ENCODE results near the gene RBM12. TPM values are rescaled to one million over a fixed set of nuclear protein-coding genes. Genes with fewer than 3 reads are reported as not detected.

Gene RBM12
- total RNA-seq, 2 experiments from 2014 or later: 91.7 to 95.2 TPM

DNA sequence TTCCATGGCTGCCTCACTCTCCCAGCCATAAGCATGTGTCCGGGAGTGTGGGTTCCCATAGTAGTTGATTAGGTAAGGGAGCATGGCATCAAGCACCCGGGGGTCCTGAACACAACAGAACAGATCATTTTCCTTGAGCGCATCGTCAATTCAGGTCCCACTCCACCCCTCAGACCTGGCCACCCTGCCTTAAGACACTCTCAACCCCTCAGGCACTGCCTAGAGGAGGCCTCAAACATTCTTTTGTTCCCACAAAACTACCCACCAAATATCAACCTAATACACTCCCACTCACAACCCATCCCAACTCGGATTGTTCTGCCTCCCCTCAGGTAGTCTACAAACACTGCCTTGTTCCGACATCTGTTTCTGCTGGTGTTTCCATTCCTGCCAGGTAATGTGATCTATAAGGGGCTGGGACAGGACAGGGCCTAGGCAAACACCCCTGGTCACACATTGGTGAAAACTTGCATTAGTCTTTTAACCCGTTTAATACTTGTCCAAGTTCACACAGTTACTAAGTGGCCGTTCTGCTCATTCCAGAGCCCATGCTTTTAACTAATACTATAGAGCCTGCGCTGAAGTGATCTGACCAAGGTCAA lies 33.1 kb upstream of the RBM12 start:
- Mint-ChIP-seq H3K27ac (peak overlapping the region; percentile 84), H3K4me3 (peak overlapping the region; percentile 95), H3K9me3 (no peaks in the 10 kb centered on the region), H3K36me3 (ENCODE audit: low read depth) (peaks cover 70% of the 10 kb centered on the region), H3K27me3 (no peaks in the 10 kb centered on the region), H3K4me1 (ENCODE audit: low read depth) (peaks cover 51% of the 10 kb centered on the region)
- peak overlapping the region; percentile 95 for H3K4me3 ChIP-seq (ENCODE audit: low read length)
- H3K4me1 ChIP-seq (ENCODE audit: insufficient read depth, low read length): peaks cover 23% of the 10 kb centered on the region
- no peak overlapping the region for H3K27ac ChIP-seq (ENCODE audit: low read depth in 1 of 2, low read length in 2 of 2)
- CTCF ChIA-PET: no interaction called here
- peak in 2 of 14 experiments; percentile 5 to 20 for DNase-seq
- no peaks in the 10 kb centered on the region for H3K27me3 ChIP-seq (ENCODE audit: control insufficient read depth in 1 of 2, insufficient read depth in 2 of 2, low read length in 2 of 2)
- H3K36me3 ChIP-seq (ENCODE audit: insufficient read depth, low read length): peaks cover 30% of the 10 kb centered on the region
- TF ChIP-seq, protein P1, sequence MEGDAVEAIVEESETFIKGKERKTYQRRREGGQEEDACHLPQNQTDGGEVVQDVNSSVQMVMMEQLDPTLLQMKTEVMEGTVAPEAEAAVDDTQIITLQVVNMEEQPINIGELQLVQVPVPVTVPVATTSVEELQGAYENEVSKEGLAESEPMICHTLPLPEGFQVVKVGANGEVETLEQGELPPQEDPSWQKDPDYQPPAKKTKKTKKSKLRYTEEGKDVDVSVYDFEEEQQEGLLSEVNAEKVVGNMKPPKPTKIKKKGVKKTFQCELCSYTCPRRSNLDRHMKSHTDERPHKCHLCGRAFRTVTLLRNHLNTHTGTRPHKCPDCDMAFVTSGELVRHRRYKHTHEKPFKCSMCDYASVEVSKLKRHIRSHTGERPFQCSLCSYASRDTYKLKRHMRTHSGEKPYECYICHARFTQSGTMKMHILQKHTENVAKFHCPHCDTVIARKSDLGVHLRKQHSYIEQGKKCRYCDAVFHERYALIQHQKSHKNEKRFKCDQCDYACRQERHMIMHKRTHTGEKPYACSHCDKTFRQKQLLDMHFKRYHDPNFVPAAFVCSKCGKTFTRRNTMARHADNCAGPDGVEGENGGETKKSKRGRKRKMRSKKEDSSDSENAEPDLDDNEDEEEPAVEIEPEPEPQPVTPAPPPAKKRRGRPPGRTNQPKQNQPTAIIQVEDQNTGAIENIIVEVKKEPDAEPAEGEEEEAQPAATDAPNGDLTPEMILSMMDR (IDR thresholded peaks at IDR 0.05): no peak
- H3K9me3 ChIP-seq (ENCODE audit: control insufficient read depth in 1 of 2, insufficient read depth in 1 of 2, low read length in 2 of 2): no peaks in the 10 kb centered on the region
- POLR2A ChIA-PET: interaction anchor here (0.6 kb wide), 1 partner anchor 44 kb away, joined by 3 read pairs; the partner anchor contains the start of gene RBM39
- ATAC-seq (ENCODE audit: poor library complexity): no peak
- intact Hi-C loops (cut with DNase I, micrococcal nuclease): loop anchor here (2.0 to 10.0 kb wide), 8 partner anchors 33 to 257 kb away; partner anchors contain the start of genes CPNE1 (in 2 of the 2), RBM12 (in 2 of the 2), SCAND1 (in 1 of the 2) and SPAG4 (in 1 of the 2)

DNA sequence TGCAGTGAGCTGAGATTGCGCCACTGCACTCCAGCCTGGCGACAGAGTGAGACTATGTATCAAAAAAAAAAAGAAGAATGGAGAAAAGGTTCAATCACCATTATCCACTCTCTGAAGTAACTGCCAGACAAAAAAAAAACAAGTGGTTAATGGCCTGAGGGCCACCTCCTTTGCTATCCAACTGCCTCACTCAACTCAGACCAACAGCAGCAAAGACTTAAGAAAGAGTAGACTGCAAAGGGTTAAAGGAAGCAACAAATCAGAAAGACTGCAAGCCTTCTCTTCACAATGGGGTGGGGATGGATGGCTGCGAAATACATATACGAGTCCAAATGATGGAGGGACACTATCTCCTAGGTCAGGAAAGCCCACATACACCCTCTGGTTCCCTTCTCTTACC lies 31.3 kb upstream of the RBM12 start:
- Histone ChIP-seq H3K4me3 (ENCODE audit: low read length) (no peak overlapping the region), H3K36me3 (ENCODE audit: insufficient read depth, low read length) (peaks cover 26% of the 10 kb centered on the region), H3K27me3 (ENCODE audit: control insufficient read depth in 1 of 2, insufficient read depth in 2 of 2, low read length in 2 of 2) (no peaks in the 10 kb centered on the region), H3K9me3 (ENCODE audit: control insufficient read depth in 1 of 2, insufficient read depth in 1 of 2, low read length in 2 of 2) (no peaks in the 10 kb centered on the region), H3K4me1 (ENCODE audit: insufficient read depth, low read length) (peaks cover 23% of the 10 kb centered on the region), H3K27ac (ENCODE audit: low read depth in 1 of 2, low read length in 2 of 2) (no peak overlapping the region)
- H3K27ac Mint-ChIP-seq: peak overlapping the region; percentile 8
- ATAC-seq (ENCODE audit: poor library complexity): no peak
- H3K4me1 Mint-ChIP-seq (ENCODE audit: low read depth): peaks cover 39% of the 10 kb centered on the region
- intact Hi-C loops (cut with DNase I, micrococcal nuclease): loop anchor here (1.0 to 10.0 kb wide), 6 partner anchors 79 to 259 kb away; partner anchors contain the start of genes SCAND1 (in 1 of the 2) and SPAG4 (in 1 of the 2)
- ChIA-PET POLR2A (interaction anchor here (1.0 kb wide), 1 partner anchor 32 kb away, joined by 3 read pairs; no protein-coding TSS in a partner anchor), CTCF (no interaction called here)
- H3K27me3 Mint-ChIP-seq: no peaks in the 10 kb centered on the region
- peaks cover 60% of the 10 kb centered on the region for H3K36me3 Mint-ChIP-seq (ENCODE audit: low read depth)
- H3K9me3 Mint-ChIP-seq: no peaks in the 10 kb centered on the region
- no peak for DNase-seq
- peak overlapping the region; percentile 70 for H3K4me3 Mint-ChIP-seq
- TF ChIP-seq, protein P1 (IDR thresholded peaks at IDR 0.05): no peak

DNA sequence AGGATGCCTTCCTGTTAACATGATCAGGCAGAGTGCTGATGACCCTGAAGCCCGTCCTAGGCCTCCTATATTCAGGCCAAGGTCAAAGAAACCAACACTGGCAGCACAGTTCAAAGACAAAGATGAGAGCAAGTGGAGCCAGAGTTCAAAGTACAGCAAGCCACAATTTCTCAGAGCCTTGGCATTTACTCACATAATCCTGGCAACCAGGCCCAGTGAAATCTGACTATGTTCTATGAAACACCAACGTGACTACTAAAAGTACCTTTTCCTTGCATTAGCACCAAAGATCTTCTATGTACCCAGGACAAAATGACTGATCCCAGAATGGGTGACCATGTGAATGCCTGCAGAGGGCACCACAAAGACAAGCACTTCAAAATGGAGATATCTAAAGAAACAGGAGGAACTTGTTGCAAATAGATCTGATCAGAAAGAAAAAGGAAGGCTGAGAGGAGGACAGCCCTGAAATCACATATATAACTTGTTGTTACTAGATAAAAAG lies 30.6 kb upstream of the RBM12 start:
- POLR2A ChIA-PET: no interaction called here
- Histone ChIP-seq H3K27me3 (ENCODE audit: control insufficient read depth in 1 of 2, insufficient read depth in 2 of 2, low read length in 2 of 2) (no peaks in the 10 kb centered on the region), H3K36me3 (ENCODE audit: insufficient read depth, low read length) (peaks cover 33% of the 10 kb centered on the region), H3K9me3 (ENCODE audit: control insufficient read depth in 1 of 2, insufficient read depth in 1 of 2, low read length in 2 of 2) (no peaks in the 10 kb centered on the region), H3K4me3 (ENCODE audit: low read length) (no peak overlapping the region), H3K4me1 (ENCODE audit: insufficient read depth, low read length) (peaks cover 23% of the 10 kb centered on the region), H3K27ac (ENCODE audit: low read depth in 1 of 2, low read length in 2 of 2) (no peak overlapping the region)
- Mint-ChIP-seq H3K4me3 (peak overlapping the region; percentile 21), H3K27ac (no peak overlapping the region), H3K27me3 (no peaks in the 10 kb centered on the region), H3K36me3 (ENCODE audit: low read depth) (peaks cover 61% of the 10 kb centered on the region), H3K4me1 (ENCODE audit: low read depth) (peaks cover 33% of the 10 kb centered on the region), H3K9me3 (no peaks in the 10 kb centered on the region)
- DNase-seq: no peak
- CTCF ChIA-PET: no interaction called here
- no peak for ATAC-seq (ENCODE audit: poor library complexity)
- TF ChIP-seq, protein P1 (IDR thresholded peaks at IDR 0.05): no peak
- intact Hi-C loops (cut with DNase I, micrococcal nuclease): loop anchor here (1.0 to 10.0 kb wide), 6 partner anchors 78 to 260 kb away; partner anchors contain the start of genes SCAND1 (in 1 of the 2) and SPAG4 (in 1 of the 2)
